Endometrium (tissue), 2 donors: ENCODE results near the gene S1PR4.

Experiments used
- FAIRE-seq: peaks from 2 replicates; lab custom pipeline; 2012; peaks lifted over from hg19 to GRCh38; lab: Jason Lieb, UNC
- donor health status: control.
- donor health status: control.

The S1PR4 gene, protein sequence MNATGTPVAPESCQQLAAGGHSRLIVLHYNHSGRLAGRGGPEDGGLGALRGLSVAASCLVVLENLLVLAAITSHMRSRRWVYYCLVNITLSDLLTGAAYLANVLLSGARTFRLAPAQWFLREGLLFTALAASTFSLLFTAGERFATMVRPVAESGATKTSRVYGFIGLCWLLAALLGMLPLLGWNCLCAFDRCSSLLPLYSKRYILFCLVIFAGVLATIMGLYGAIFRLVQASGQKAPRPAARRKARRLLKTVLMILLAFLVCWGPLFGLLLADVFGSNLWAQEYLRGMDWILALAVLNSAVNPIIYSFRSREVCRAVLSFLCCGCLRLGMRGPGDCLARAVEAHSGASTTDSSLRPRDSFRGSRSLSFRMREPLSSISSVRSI

DNA sequence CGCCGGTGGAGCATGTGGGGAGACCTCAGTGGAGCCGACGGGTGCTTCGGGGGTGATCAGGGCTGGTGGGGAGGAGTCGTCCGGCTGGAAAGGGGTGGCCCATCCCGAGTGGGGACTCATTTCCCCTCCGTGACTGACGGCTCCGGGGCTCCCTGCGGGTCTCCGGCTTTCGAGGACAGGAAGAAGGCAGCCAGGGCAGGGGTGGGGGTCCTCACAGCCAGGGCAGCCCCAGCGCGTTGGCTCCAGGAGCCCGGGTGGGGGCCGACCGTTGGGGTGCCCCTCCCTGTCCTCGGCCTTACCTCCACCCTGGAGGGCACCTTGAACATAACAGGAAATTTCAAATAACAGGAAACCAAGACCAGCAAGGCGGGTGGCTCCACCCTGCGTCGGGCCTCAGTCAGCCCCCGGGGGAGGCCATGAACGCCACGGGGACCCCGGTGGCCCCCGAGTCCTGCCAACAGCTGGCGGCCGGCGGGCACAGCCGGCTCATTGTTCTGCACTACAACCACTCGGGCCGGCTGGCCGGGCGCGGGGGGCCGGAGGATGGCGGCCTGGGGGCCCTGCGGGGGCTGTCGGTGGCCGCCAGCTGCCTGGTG, at the start of gene S1PR4:
Gene S1PR4, plus strand, starts transcription at position 393 of the 596 bp plus-strand sequence. Its CDS starts 24 bp downstream, at position 417.
- no peak for FAIRE-seq

DNA sequence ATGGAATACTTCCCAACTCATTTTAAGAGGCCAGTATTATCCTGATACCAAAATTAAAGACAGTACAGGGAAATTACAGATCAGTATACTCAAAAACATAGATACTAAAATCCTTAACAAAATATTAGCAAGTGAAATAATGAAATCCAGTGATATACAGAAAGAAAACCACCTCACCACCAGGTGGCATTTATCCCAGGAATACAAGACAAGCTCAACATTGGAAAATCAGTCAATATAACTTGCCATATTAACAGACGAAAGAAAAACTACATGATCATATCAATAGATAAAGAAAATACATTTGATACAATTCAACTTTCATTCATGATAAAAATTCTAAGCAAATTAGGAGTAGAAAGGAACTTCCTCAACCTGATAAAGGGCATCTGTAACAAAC, 49.5 kb upstream of the S1PR4 start:
- FAIRE-seq, result peak; percentile 75

DNA sequence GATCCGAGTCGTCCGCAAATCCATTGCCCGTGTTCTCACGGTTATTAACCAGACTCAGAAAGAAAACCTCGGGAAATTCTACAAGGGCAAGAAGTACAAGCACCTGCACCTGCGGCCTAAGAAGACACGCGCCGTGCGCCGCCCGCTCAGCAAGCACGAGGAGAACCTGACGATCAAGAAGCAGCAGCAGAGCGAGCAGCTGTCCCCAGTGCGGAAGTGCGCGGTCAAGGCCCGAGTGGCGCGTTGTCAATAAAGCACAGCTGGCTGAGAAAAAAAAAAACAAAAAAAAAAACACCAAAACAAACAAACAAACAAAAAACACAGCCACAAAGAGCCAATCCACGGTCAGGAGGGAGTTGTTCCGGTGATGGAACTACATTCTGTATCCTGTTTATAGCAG, 47.4 kb upstream of the S1PR4 start:
- no peak for FAIRE-seq

DNA sequence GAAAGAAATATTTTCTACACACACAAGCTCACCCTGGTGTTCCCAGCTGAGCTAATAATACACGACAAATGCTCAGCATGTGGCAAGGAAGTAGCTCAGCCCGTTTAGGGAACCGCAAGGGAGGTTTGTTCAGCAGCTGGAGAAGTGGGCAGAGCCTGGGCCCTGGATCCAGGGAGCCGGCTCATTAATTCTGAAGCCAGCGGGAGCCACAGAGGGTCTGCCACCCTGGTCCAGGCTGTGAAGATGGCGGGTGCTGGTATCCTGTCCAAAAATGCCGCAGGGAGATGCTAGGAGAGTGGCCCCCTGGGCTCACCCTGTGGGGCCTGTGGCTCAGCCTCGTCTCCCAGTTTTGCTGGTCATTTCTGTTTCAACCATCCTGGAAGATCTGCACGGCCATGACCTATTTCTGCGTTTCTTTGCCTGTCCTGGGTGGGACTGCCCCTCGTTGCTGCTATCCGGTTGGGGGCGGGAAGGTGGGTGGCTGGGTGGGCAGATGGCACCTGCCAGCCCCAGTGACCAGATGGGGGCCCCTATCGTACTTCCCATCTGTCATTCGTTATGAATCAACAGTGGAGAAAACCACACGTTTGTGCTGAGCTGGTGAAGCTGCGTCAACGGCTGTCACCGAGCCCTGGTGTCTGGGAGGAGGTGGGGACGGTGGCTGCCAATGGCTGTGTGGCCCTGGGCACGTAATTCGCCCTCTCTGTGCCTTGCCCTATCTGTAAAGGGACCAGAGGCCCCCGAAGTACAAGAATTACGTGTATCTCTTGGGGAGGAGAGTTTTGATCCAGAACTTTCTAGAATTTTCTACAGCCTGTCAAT, 45.4 kb upstream of the S1PR4 start:
- no peak for FAIRE-seq

DNA sequence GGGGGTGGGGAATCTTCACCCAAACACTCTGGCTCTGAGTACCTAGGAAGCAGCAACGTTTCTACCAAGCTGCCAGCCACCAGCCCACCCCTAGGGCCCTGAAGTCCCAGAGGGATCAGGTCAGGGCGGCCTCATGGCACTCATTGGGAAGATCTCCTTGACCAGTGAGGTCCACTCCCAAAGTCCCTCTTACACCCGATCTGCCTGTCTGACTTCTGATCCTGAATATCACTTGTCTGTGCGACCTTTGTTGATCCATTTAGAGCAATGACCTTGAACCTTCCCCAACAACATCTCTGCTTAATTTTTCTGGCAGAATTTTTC, 44.8 kb upstream of the S1PR4 start:
- no peak for FAIRE-seq

DNA sequence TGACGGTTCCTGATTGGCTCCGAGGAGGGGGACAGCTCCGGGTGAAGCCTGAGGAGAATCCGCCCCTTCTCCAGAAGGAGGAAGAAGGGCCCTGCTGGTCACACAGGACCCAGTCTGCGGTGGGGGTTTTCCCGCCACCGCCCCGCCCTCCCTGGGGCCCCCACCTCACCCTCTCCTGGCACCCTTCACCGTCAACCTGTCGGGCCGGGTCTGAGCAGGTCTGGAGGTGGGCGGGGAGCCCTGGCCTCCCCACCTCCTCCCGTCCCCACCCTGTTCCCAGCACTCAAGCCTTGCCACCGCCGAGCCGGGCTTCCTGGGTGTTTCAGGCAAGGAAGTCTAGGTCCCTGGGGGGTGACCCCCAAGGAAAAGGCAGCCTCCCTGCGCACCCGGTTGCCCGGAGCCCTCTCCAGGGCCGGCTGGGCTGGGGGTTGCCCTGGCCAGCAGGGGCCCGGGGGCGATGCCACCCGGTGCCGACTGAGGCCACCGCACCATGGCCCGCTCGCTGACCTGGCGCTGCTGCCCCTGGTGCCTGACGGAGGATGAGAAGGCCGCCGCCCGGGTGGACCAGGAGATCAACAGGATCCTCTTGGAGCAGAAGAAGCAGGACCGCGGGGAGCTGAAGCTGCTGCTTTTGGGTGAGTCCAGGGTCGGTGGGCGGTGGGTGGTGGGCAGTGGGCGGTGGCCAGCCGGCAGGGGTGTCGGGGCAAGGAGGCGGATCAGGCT, 42.4 kb upstream of the S1PR4 start, which contains the start of gene GNA15:
Gene GNA15, plus strand, starts transcription at position 73 of the 723 bp plus-strand sequence. Its CDS starts 418 bp downstream, at position 491.
- no peak for FAIRE-seq

DNA sequence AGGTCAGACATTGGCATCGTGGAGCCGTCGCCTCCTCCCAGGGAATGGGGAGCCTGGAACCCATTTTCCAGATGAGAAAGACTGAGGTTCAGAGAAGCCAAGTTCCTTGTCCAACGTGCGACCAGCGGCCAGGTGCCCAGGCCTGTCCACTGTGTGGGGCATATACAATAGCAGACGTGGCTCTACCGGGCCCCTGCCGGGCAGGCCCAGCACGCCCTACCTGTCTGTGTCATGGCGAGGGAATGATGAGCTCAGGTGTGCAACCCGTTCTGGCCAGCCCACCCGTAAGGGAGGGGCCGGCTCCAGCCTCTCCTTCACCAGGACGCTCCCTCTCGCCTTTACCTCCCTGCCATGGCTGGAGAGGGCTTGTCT, 41.9 kb upstream of the S1PR4 start:
- no peak for FAIRE-seq

DNA sequence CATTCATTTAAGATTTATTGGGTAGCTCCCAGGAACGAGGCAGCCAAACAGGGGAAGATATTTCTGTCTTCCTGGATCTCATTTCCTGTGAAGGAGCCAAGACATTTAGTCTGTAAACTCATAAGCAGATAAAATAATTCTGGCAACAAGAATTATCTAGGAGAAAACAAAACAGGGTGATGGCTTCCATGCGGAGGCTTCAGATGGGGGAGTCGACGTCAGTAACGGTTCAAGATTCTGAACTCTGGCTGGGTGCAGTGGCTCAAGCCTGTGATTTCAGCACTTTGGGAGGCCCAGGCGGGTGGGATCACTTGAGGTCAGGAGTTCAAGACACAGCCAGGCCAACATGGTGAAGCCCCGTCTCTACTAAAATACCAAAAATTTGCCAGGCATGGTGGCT, 41.5 kb upstream of the S1PR4 start:
- FAIRE-seq, result no peak

DNA sequence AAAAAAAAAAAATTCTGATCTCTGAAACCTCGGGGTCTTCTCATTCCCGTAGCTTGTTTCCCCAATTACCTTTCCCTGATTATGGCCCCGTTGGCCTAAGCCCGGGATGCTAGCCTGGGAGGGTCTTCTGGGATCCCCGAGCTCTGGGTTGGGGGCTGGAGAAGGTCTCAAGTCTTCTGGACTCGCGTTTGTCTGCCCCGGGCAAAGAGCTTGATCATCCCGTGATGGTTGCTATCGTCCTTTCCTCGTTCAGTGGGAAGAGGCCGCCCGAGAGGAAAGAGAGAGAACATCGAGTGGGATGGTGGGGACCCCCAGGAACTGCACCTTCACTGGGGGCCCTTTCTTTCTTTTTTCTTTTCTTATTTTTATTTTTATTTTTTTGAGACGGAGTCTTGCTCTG, 40.3 kb upstream of the S1PR4 start:
- no peak for FAIRE-seq

DNA sequence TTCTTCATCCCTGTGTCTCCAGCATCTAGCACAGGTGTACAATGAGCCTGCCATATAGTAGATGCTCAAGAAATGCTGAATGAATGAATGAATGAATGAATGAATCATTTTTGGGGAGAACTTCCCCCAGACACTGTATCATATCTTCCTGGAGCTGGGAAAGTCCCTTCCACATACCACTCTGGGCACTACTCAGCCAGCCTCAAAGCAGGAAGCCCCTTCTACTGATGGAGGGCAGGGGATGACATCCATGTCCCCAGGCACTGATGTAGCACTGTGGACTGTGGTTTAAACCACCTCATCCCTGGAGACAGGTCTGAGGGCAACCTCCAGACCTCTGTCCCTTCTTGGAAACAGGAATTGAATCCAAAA, 37.9 kb upstream of the S1PR4 start:
- no peak for FAIRE-seq

DNA sequence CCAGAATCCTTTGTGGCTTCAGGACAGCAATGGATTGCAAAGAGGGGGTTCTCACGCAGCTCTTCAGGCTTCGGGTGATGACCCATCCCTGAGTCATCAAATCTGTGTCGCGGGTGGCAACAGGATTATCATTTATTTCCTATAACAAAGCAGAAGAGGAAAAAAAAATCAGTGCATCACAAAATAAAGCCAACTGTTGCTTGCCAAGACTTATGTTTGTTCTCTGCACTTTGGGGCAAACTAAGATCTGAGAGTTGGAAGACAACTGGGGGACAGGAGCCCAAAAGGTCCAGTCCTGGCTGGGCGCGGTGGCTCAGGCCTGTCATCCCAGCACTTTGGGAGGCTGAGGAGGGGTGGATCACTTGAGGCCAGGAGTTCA, 36.3 kb upstream of the S1PR4 start:
- no peak for FAIRE-seq

DNA sequence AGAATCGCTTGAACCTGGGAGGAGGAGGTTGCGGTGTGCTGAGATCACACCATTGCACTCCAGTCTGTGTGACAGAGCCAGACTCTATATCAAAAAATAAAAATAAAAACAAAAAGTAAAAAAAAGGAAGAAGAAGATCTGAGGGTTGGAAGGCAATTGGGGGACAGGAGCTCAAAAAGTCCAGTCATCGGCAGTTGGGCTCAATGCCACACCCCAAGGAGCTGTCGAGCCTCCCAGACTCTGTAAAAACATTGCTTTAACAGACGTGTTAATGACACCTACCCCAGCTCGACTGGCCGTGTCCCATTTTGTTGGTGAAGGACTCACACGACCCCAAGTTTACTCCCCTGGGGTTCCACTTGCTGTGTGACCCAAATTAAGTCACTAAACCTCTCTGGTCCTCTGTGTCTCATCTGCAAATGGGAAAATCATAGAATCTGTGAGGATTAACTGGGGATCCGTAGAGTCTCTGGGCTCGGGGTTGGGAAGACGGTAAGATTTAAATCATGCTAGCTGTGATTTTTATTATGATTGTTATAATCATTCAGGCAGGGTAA, 35.7 kb upstream of the S1PR4 start:
- FAIRE-seq, result no peak

DNA sequence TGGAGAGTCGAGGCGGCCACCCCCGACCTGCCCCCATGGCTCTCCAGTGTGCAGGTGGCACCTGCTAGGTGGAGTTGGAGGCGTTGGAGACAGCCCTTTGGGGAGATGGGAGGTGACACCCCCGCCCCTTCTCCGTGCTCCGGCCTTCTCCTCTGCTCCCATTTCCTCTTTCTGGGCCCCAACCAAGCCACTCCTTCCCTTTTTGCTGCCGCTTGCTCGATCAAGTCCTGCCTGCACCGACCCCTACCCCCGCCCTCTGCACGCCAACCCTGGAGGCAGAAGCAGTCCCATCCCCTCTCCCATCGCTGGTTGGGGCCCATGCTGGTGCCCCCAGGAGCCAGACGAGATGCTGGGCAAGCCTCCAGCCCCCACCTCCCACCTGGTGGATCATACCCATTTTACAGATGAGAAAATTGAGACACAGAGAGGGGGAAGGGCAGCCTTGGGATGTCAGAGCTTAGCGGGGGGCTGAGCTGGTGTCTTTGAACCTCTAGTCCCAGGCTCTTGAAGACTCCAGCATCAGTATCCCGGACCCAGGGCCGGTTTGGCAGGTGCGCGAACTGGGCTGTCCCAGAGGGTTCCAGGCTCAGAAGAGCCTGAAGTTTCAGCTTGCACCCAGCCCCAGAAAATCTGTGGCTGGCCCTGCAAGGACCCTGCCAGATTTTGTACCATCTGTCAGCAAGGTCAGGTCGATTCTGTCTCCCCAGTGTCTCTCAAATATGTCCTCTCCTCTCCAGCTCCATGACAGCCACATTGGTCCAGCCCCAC, 32.5 kb upstream of the S1PR4 start:
- no peak for FAIRE-seq

DNA sequence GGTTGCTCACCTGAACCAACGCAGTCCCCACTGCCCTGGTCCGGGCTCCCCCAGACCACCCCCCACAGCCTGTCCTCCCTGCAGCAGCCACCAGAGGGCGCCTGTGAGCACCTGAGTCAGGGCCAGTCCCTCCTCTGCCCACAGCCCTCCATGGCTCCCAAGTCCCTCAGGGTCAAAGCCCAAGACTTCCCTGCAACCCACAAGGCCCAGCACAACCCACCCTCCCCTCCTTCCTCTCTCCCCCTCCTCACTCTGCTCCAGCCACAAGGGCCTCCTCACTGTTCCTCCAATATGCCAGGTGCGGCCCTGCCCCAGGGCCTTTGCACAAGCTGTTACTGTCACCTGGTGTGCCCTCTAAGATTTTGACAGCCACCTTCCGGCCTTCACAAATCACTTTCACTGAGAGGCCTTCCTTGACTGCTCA, 31.9 kb upstream of the S1PR4 start:
- no peak for FAIRE-seq

DNA sequence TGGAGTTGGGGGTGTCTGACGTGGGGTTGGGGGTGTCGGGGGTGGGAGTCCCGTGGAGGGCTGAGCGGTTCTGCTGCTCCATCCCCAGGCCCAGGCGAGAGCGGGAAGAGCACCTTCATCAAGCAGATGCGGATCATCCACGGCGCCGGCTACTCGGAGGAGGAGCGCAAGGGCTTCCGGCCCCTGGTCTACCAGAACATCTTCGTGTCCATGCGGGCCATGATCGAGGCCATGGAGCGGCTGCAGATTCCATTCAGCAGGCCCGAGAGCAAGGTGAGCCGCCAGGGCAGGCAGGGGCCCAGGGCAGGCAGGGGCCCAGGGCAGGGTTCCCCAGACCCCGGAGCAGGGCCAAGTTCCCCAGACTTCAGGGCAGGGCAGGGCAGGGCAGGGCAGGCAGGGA, 30.1 kb upstream of the S1PR4 start:
- FAIRE-seq, result no peak

DNA sequence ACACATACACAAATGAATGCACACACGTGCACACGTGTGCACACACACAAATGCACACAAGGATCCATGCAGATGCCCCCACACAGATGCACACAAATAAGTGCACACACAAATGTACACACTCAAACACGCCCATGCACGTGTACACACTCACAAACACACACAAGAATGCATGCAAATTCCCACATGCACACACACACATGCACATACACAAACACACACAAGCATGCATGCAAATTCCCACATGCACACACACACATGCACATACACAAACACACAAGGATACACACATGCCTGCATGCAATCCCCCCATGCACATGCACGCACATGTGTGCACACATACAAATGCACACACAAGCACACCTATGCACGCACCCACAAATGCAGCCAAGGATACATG, 29.5 kb upstream of the S1PR4 start:
- FAIRE-seq, result no peak

DNA sequence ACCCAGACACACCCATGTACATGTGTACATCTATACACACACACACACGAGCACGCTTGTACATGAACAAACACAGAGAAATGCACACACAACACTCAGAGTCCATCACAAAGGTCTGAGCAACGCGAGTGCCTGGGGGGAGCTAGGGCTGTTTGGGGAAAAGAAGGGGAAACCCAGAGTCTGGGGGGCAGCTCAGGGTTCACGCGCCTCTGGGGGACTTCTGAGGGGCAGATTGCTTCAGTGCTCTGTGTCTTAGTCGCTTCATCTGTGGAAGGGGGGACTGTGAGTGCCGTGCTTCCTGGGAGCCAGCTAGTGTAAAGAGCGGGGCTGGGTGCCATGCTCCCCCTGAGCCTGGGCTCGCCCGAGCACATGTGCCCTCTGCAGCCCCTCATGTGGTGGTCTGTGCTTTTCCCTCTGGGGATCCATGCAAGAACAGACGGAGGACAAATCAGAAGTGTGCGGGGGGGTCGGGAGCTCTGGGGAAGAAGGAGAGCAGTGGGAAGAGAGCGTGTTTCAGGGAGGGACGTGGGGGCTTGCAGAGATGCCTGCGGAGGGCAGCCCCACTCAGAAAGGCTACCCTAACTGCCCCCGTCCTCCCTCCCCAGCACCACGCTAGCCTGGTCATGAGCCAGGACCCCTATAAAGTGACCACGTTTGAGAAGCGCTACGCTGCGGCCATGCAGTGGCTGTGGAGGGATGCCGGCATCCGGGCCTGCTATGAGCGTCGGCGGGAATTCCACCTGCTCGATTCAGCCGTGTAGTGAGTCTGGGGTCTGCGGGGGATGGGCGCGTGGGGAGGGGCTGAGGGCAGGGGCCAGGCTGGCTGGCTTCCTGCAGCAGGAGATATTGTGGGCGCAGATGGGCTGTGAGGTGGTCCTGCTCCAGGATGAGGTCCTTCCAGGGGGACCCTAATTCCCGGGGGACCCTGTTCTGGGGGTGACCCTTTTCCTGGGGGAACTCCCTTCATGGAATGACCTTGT, 28.8 kb upstream of the S1PR4 start:
- no peak for FAIRE-seq

DNA sequence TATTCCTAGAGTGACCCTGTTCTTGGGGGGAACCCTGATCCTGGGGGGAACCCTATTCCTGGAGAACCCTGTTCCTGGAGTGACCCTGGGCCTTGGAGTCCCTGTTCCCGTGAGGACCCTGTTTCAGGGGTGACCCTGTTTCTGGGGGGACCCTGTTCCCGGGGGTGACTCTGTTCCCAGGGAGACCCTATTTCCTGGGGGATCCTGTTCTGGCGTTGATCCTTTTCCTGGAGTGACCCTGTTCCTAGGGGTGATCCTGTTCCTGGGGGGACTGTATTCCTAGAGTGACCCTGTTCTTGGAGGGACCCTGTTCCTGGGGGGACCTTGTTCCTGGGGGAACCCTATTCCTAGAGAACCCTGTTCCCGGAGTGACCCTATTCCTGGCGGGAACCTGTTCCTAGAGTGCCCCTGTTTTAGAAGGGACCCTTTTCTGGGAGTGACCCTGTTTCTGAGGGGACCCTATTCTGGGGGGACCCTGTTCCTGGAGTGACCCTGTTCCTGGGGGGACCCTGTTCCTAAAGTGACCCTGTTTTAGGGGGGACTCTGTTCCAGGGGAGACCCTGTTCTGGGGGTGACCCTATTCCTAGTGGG, 27.7 kb upstream of the S1PR4 start:
- no peak for FAIRE-seq

DNA sequence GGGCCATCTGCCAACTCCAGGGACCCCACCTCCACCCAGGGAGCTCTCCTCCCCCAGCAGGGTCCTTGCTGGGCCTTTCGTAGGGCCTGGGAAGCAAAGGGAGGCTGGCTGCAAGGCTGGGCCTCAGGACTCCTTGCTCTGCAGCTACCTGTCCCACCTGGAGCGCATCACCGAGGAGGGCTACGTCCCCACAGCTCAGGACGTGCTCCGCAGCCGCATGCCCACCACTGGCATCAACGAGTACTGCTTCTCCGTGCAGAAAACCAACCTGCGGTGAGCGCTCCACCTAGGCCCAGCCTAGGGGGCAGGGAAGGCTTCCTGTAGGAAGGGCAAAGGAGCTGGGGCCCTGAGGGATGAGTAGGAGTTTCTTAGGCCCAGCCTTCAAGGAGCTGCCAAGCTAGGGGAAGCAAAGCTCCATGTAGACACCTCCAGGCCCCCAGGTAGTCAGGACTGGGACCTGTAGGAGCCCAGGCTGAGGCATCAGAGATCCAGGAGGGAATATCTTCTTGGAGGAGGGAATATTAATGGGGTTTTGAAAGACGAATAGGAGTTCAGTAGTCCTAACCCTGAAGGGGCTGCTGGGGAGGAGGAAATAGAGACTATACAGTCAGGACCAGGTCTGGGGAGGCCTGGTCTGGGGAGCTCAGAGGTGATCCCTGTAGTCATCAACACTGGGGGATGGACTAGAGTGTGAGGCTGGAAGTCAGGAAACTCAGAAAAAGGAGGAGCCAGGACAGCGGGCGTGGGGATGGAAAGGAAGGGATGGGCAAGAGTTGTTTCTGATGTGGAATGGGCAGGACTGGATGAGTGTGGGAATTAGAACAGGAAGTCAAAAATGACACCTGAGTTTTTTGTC, 26.8 kb upstream of the S1PR4 start:
- FAIRE-seq, result no peak
